GM19467 (cell line): ENCODE measurements around the gene DTWD2.

Source experiments
- ATAC-seq: cut with Tn5 transposase; IDR thresholded peaks from one replicate; pipeline ENCODE4 v1.9.1; 2021; ENCODE audit warnings: mild to moderate bottlenecking, moderate library complexity; ENCODE audit not compliant: unreplicated experiment

DTWD2 gene

DNA sequence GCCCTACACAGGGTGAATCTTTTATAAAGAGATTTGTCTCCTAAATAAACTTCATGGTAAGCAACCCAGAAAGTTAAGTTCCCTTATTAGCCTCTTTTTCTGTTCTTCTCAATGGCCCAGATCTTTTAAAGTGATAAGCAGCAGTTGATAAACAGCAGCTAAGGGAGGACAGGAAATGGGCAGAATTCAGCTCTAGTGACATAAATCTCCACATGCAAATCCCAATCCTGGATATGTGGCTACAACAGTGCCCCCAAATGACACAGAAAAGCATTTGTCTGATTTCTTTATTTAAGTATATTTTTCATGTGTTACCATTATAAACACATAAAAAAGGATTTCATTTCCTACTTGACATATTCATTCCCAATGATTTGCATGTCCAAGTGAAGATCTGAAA lies 199.0 kb downstream of the DTWD2 start:
- no peak for ATAC-seq

DNA sequence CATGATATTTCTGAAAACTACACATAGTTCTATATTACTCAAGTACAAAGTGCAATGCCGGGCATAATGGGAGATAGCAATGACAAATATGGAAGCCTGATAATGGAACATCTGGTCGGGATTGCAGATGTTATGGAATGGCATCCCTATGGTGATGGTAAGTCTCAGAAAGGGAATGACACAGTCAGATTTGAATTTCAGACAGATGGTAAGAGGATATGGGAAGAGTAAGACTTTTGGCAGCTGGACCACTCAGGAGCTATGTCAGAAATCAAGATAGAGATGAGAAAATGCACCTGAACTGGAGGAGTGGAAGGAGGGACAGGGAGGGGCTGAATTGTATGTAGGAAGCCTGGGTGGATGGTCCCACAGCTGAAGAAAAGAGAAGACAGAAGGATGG lies 200.0 kb downstream of the DTWD2 start:
- ATAC-seq, result no peak
